Smooth muscle cell (in vitro differentiated cells): ENCODE measurements around the gene ABHD17A. TPM values are rescaled to one million over a fixed set of nuclear protein-coding genes. Genes with fewer than 3 reads are reported as not detected.

Source experiments
- DNase-seq: peaks from one replicate; lab custom pipeline; 2025; ENCODE audit not compliant: unreplicated experiment; lab: John Stamatoyannopoulos, UW
- H2AFZ ChIP-seq: fragments of 200-600 bp; sonication (generic); 2 replicates; pipeline ENCODE4 v1.6.0; 2016; ENCODE audit warnings: antibody characterized with exemption, low read depth, mild to moderate bottlenecking
- H3F3A ChIP-seq: fragments of 200-600 bp; sonication (generic); 2 replicates; pipeline ENCODE4 v1.6.0; 2017; ENCODE audit warnings: antibody characterized with exemption, low read depth
- H3K27ac ChIP-seq: fragments of 200-600 bp; sonication (generic); 2 replicates; pipeline ENCODE4 v1.5.1; 2016; ENCODE audit warnings: low read depth, mild to moderate bottlenecking
- H3K27me3 ChIP-seq: fragments of 200-600 bp; sonication (generic); 2 replicates; pipeline ENCODE4 v1.6.1; 2016; ENCODE audit warnings: low read depth, mild to moderate bottlenecking
- H3K36me3 ChIP-seq: fragments of 200-600 bp; sonication (generic); 2 replicates; pipeline ENCODE4 v1.5.1; 2016; ENCODE audit warnings: low read depth
- H3K4me1 ChIP-seq: fragments of 200-600 bp; sonication (generic); 2 replicates; pipeline ENCODE4 v1.5.1; 2016; ENCODE audit warnings: low read depth
- H3K4me2 ChIP-seq: fragments of 200-600 bp; sonication (generic); 2 replicates; pipeline ENCODE4 v1.6.0; 2016; ENCODE audit warnings: mild to moderate bottlenecking
- H3K4me3 ChIP-seq: fragments of 200-600 bp; sonication (generic); 2 replicates; pipeline ENCODE4 v1.5.1; 2016; ENCODE audit warnings: mild to moderate bottlenecking
- H3K79me2 ChIP-seq: fragments of 200-600 bp; sonication (generic); 2 replicates; pipeline ENCODE4 v1.6.0; 2016; ENCODE audit warnings: low read depth, mild to moderate bottlenecking
- H3K9ac ChIP-seq: fragments of 200-600 bp; sonication (generic); 2 replicates; pipeline ENCODE4 v1.6.0; 2016; ENCODE audit warnings: low read depth
- H3K9me3 ChIP-seq: fragments of 200-600 bp; sonication (generic); replicated peaks from 2 replicates; pipeline ENCODE4 v1.5.1; 2016; ENCODE audit warnings: low read depth
- H4K20me1 ChIP-seq: fragments of 200-600 bp; sonication (generic); 2 replicates; pipeline ENCODE4 v1.6.0; 2016; ENCODE audit warnings: low read depth
- WGBS: methylation state at CpG from one replicate; pipeline ENCODE4 v1.1.7; 2016; ENCODE audit warnings: low lambda C conversion rate; 5-methylcytosine and 5-hydroxymethylcytosine counted together
- polyA plus RNA-seq: library from polyadenylated mRNA; unstranded; fragments of >200 nt; fragmentation: Nextera tagmentation; extraction: Ambion mirVana; gene quantifications from 2 replicates; pipeline ENCODE4 v1.2.1, GENCODE V29; 2016
- total RNA-seq: library from RNA; depleted of rRNA; stranded (reverse); fragments of >200 nt; gene quantifications from 2 replicates; pipeline ENCODE4 v1.2.3, GENCODE V29; 2014
- TF ChIP-seq, protein P1 (sequence below): fragments of 200-600 bp; sonication (generic); IDR thresholded peaks from 2 replicates; pipeline ENCODE4 v1.5.1; 2017; ENCODE audit warnings: borderline replicate concordance, mild to moderate bottlenecking, antibody characterized with exemption; ENCODE audit not compliant: insufficient read depth, poor library complexity, severe bottlenecking

ABHD17A gene
- total and polyA plus RNA-seq, 2 experiments from 2014 or later: 42.9 to 106 TPM

DNA sequence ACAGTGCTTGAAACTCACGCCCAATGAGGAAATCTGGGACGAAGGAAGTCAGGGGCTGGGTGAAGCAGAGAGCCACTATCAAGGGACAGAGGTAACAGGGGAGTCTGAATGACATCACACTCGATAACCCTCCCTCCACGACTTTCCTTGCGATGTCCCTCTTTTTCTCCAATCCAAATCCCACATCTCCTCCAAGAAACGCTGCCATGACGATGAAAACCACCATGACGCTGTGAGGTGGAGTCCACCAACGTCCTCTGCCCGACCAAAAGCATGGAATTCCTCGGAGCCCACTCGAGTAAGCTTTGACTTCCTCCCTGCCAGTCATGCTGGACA is 38.0 kb downstream of the ABHD17A start:
- DNase-seq: no peak
- H3K36me3 ChIP-seq: no peaks in the 10 kb centered on the region
- H3K27me3 ChIP-seq: no peaks in the 10 kb centered on the region
- no peak overlapping the region for H2AFZ ChIP-seq
- 18% methylated on average over 12 of the region's 12 CpGs for WGBS
- TF ChIP-seq, protein P1, sequence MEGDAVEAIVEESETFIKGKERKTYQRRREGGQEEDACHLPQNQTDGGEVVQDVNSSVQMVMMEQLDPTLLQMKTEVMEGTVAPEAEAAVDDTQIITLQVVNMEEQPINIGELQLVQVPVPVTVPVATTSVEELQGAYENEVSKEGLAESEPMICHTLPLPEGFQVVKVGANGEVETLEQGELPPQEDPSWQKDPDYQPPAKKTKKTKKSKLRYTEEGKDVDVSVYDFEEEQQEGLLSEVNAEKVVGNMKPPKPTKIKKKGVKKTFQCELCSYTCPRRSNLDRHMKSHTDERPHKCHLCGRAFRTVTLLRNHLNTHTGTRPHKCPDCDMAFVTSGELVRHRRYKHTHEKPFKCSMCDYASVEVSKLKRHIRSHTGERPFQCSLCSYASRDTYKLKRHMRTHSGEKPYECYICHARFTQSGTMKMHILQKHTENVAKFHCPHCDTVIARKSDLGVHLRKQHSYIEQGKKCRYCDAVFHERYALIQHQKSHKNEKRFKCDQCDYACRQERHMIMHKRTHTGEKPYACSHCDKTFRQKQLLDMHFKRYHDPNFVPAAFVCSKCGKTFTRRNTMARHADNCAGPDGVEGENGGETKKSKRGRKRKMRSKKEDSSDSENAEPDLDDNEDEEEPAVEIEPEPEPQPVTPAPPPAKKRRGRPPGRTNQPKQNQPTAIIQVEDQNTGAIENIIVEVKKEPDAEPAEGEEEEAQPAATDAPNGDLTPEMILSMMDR: no peak
- no peaks in the 10 kb centered on the region for H3K9me3 ChIP-seq
- peaks cover 12% of the 10 kb centered on the region for H3F3A ChIP-seq
- H3K9ac ChIP-seq: peak overlapping the region; percentile 100
- peak overlapping the region; percentile 93 for H3K4me3 ChIP-seq
- peak overlapping the region; percentile 100 for H3K27ac ChIP-seq
- H3K4me2 ChIP-seq: peak overlapping the region; percentile 100
- peaks cover 58% of the 10 kb centered on the region for H3K79me2 ChIP-seq
- peaks cover 60% of the 10 kb centered on the region for H4K20me1 ChIP-seq
- peaks cover 11% of the 10 kb centered on the region for H3K4me1 ChIP-seq

DNA sequence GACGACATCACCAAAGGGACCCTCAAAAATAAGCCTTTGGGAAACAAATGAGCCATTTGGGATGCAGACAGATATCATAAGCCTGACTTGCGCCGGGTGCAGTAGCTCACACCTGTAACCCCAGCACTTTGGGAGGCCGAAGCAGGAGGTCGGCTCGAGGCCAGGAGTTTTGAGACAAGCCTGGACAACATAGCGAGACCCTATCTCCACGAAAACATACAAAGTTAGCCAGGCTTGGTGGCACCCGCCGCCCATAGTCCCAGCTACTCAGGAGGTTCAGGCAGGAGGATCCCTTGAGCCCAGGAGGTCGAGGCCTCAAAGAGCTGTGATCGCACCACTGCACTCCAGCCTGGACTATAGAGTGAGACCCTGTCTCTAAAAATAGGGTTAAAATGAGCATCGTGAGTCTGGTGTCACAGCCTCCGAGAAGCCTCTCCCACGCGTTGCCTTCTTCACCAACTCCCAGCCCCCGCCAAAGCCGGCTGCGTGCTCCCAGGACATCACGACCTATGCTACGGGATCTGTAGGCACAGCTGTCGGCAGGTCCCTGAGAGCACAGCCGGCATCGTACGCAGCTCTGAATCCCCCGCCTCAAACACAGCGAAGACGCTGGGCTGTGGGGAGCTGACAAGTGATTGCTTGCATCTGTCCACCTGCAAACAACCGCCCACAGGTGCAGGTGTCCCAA is 38.6 kb downstream of the ABHD17A start:
- DNase-seq: no peak
- peak overlapping the region; percentile 100 for H3K4me2 ChIP-seq
- H3K4me3 ChIP-seq: peak overlapping the region; percentile 93
- 92% methylated on average over 29 of the region's 29 CpGs for WGBS
- peaks cover 11% of the 10 kb centered on the region for H3K4me1 ChIP-seq
- H3K27ac ChIP-seq: peak overlapping the region; percentile 100
- peaks cover 12% of the 10 kb centered on the region for H3F3A ChIP-seq
- H3K79me2 ChIP-seq: peaks cover 63% of the 10 kb centered on the region
- no peak overlapping the region for H2AFZ ChIP-seq
- H4K20me1 ChIP-seq: peaks cover 64% of the 10 kb centered on the region
- peak overlapping the region; percentile 100 for H3K9ac ChIP-seq
- no peaks in the 10 kb centered on the region for H3K36me3 ChIP-seq
- H3K9me3 ChIP-seq: no peaks in the 10 kb centered on the region
- no peaks in the 10 kb centered on the region for H3K27me3 ChIP-seq
- TF ChIP-seq, protein P1: no peak

DNA sequence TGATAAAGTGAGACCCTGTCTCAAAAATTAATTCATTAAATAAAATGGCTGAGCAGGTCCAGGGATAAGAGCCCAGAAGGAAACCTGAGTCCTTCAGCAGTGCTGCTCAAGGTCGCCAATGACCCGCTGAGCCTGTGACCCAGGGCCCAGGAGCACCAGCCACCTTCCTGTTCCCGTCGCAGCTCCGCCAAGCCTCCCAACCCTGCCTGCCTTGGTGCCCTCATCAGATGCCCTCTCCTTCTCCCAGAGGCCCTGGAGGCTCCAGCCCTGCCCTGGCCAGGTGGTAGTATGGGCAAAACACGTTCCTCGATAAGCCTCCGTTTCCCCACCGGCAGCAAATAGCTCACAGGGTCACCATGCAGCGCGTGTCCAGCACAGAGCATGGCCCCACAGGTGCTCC is 39.7 kb downstream of the ABHD17A start:
- H3K27me3 ChIP-seq: no peaks in the 10 kb centered on the region
- TF ChIP-seq, protein P1: no peak
- H3K4me2 ChIP-seq: no peak overlapping the region
- peaks cover 74% of the 10 kb centered on the region for H4K20me1 ChIP-seq
- H3K9me3 ChIP-seq: no peaks in the 10 kb centered on the region
- peaks cover 6% of the 10 kb centered on the region for H3F3A ChIP-seq
- H3K27ac ChIP-seq: no peak overlapping the region
- no peak overlapping the region for H3K9ac ChIP-seq
- no peaks in the 10 kb centered on the region for H3K36me3 ChIP-seq
- H3K79me2 ChIP-seq: peaks cover 73% of the 10 kb centered on the region
- WGBS: 98% methylated on average over 11 of the region's 11 CpGs
- peaks cover 11% of the 10 kb centered on the region for H3K4me1 ChIP-seq
- H2AFZ ChIP-seq: no peak overlapping the region
- DNase-seq: no peak
- no peak overlapping the region for H3K4me3 ChIP-seq

- H3K9ac ChIP-seq: no peak overlapping the region
- no peak overlapping the region for H3K4me2 ChIP-seq
- no peaks in the 10 kb centered on the region for H3K9me3 ChIP-seq
- H3F3A ChIP-seq: peaks cover 5% of the 10 kb centered on the region
- H4K20me1 ChIP-seq: peaks cover 79% of the 10 kb centered on the region
- WGBS: 98% methylated on average over 16 of the region's 16 CpGs
- H3K36me3 ChIP-seq: no peaks in the 10 kb centered on the region
- H3K27ac ChIP-seq: no peak overlapping the region
- peaks cover 11% of the 10 kb centered on the region for H3K4me1 ChIP-seq
- H3K27me3 ChIP-seq: no peaks in the 10 kb centered on the region
- peaks cover 75% of the 10 kb centered on the region for H3K79me2 ChIP-seq
- no peak overlapping the region for H3K4me3 ChIP-seq
- DNase-seq: no peak
- TF ChIP-seq, protein P1: no peak
- no peak overlapping the region for H2AFZ ChIP-seq
Measured at GRCh38 chr19:1845125-1845515, 40.2 kb downstream of the ABHD17A start.
